PFSK-1 (cell line): Measurements from ENCODE around the gene DDX10.

Source experiments
- FOXP2 ChIP-seq: optimal IDR thresholded peaks from 2 replicates; pipeline ENCODE3; 2011; ENCODE audit warnings: borderline replicate concordance, control low read depth, inconsistent platforms; ENCODE audit not compliant: insufficient read depth; ENCODE audit errors: extremely low read length, extremely low read depth
- POLR2AphosphoS5 ChIP-seq: IDR thresholded peaks from 2 replicates; pipeline ENCODE4 v1.6.1; 2012; ENCODE audit warnings: low read depth, mild to moderate bottlenecking, control low read depth, low read length, moderate library complexity
- SIN3A ChIP-seq: IDR thresholded peaks from 2 replicates; pipeline ENCODE4 v1.6.1; 2012; ENCODE audit warnings: mild to moderate bottlenecking, low read length, moderate library complexity, borderline replicate concordance; ENCODE audit not compliant: insufficient read depth
- TAF1 ChIP-seq: IDR thresholded peaks from 2 replicates; pipeline ENCODE4 v1.6.1; 2012; ENCODE audit warnings: low read length, control low read depth, borderline replicate concordance; ENCODE audit not compliant: insufficient read depth
- TF ChIP-seq, protein P1 (sequence below), 2 experiments: IDR thresholded peaks; 2 replicates each; pipeline versions ENCODE4 v1.6.1 to v1.8.0; 2011 to 2012; ENCODE audit warnings: low read depth in 2 of 2, low read length in 2 of 2, control low read depth in 1 of 2, inconsistent platforms in 1 of 2, mild to moderate bottlenecking in 1 of 2, moderate library complexity in 1 of 2; ENCODE audit not compliant: insufficient read depth in 1 of 2

Gene DDX10

DNA sequence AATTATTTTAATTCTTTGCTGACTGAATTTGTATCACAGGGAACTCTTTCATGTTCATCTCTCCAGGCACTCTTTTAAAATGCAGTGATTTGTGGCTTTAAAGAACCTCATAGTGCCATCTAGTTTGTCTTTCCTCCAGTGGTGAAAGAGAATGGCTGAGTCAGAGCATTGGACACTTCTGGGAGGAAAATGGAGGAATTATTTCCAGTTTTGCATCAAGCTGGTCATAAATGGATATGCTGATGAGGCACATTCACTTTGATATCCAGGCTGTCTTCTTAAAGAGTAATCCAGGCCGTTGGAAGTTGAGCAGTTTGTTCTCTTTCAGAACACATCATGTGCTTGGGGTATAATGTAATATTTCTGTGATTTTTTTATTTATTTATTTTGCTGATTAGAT lies 273.7 kb downstream of the DDX10 start:
- TF ChIP-seq, protein P1, sequence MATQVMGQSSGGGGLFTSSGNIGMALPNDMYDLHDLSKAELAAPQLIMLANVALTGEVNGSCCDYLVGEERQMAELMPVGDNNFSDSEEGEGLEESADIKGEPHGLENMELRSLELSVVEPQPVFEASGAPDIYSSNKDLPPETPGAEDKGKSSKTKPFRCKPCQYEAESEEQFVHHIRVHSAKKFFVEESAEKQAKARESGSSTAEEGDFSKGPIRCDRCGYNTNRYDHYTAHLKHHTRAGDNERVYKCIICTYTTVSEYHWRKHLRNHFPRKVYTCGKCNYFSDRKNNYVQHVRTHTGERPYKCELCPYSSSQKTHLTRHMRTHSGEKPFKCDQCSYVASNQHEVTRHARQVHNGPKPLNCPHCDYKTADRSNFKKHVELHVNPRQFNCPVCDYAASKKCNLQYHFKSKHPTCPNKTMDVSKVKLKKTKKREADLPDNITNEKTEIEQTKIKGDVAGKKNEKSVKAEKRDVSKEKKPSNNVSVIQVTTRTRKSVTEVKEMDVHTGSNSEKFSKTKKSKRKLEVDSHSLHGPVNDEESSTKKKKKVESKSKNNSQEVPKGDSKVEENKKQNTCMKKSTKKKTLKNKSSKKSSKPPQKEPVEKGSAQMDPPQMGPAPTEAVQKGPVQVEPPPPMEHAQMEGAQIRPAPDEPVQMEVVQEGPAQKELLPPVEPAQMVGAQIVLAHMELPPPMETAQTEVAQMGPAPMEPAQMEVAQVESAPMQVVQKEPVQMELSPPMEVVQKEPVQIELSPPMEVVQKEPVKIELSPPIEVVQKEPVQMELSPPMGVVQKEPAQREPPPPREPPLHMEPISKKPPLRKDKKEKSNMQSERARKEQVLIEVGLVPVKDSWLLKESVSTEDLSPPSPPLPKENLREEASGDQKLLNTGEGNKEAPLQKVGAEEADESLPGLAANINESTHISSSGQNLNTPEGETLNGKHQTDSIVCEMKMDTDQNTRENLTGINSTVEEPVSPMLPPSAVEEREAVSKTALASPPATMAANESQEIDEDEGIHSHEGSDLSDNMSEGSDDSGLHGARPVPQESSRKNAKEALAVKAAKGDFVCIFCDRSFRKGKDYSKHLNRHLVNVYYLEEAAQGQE (IDR thresholded peaks at IDR 0.05; ENCODE audit: insufficient read depth in 1 of 2, low read depth in 2 of 2, low read length in 2 of 2): no peak
- TF ChIP-seq TAF1 (no peak), POLR2AphosphoS5 (no peak), FOXP2 (no peak), SIN3A (no peak)

DNA sequence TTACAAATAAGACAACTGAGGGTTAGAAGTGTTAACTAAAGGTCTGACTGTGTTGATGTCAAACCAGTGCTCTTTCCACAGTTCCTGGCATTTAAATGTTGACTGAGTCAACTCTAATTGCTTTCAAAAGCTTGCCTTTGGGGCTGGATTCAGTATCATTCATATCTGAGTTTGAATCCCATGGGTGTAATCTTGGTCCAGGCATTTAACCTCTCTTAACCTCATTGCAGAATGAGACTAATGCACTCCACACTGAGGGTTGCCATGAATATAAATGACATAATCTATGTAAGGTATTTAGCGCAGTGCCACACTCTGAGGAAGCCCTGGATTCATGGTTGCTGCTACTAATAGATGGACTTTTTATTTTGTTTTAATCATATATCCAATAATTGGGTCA lies 274.3 kb downstream of the DDX10 start:
- TF ChIP-seq TAF1 (no peak), POLR2AphosphoS5 (no peak), SIN3A (no peak), FOXP2 (no peak)
- TF ChIP-seq, protein P1 (IDR thresholded peaks at IDR 0.05; ENCODE audit: insufficient read depth in 1 of 2, low read depth in 2 of 2, low read length in 2 of 2): no peak

DNA sequence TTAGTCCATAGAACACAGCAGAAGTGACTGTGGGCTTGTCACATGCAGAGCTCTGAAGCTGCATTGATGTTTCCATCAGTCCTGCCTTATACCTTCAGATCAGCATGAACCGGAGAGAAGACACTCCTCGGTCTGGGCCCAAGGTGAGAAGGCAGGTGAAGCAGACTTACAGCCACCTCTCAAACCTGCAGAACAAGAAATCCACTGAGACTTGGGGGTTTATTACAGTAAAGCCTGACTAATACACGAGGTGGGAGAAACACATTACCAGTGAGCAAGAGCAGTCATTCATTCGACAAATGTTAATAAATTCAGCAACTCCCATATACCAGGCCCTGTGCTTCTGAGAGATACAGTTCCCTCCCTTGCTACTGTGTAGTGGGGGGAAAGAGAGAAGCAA lies 279.0 kb downstream of the DDX10 start:
- TF ChIP-seq SIN3A (no peak), TAF1 (no peak), FOXP2 (no peak), POLR2AphosphoS5 (no peak)

DNA sequence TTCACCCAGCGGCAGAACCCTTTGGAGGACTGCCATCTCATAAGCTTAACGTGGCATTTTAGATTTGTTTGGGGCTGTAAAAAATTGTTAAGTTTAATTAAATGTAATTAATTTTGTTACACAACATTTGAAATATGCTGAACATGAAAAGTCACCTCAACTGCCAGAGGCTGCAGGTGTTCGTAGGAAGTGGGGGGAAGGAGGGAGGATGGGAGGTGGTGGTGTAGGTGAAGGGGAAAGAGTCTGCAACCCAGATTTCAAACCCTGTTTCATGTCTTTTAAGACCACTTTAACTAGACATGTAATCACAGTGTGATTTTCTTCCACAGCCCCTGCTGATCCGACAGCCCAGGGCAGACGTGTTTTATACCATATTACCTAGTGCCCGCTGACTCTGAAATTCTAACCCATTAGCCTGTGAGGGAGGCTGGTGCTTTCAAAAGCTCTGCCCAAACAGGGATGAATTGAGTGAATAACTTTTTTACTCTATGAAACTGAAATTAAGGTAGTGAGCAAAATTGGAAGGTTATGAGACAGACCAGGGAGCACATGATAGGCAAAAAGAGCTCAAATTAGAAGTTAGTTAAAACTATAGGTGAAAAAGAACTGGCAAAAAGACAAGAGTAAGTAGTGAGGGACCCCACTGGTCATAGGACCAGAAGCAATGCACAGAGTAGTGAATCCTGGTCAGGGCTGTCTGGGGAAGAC lies 279.8 kb downstream of the DDX10 start:
- no peak for TF ChIP-seq POLR2AphosphoS5
- no peak for TF ChIP-seq SIN3A
- TF ChIP-seq FOXP2: no peak
- no peak for TF ChIP-seq TAF1
- TF ChIP-seq, protein P1 (IDR thresholded peaks at IDR 0.05; ENCODE audit: insufficient read depth in 1 of 2, low read depth in 2 of 2, low read length in 2 of 2): no peak

DNA sequence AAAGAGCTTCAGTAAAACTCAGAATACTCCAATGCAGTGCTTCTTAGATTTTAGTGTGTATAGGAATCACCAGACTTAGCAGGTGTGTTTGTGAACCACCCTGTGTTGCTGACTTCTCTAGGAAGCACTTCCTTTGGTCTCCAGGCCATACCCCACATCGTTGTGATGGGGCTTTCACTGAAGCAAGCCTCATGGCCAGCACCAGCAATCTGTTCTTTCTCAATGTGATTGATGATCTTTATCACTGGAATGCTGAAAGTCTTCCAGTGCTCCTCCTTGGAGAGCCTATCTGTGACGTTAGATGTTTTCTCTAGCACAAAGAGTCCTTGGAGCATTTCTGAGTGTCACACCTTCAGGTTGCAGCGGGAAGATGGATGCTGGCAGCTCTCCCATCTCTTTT lies 280.5 kb downstream of the DDX10 start:
- TF ChIP-seq, protein P1 (IDR thresholded peaks at IDR 0.05; ENCODE audit: insufficient read depth in 1 of 2, low read depth in 2 of 2, low read length in 2 of 2): no peak
- no peak for TF ChIP-seq FOXP2
- TF ChIP-seq POLR2AphosphoS5: no peak
- TF ChIP-seq SIN3A: no peak
- TF ChIP-seq TAF1: no peak
